AG04450 (cell line): Measurements from ENCODE around the gene KRTAP20-4. TPM values are rescaled to one million over a fixed set of nuclear protein-coding genes. Genes with fewer than 3 reads are reported as not detected.

Experiments used
- CTCF ChIA-PET: fragments of 300-600, 350-600 bp; formaldehyde crosslinking; extraction: SDS; loops from one replicate; lab custom pipeline; 2022; ENCODE audit warnings: antibody characterized with exemption, inconsistent platforms; lab: Charles Lee
- POLR2A ChIA-PET: fragments of 350-600 bp; formaldehyde crosslinking; extraction: SDS; loops from one replicate; lab custom pipeline; 2021; ENCODE audit warnings: antibody characterized with exemption, inconsistent platforms; lab: Yijun Ruan, JAX
- DNase-seq: peaks from one replicate; pipeline ENCODE4 v3.0.0-alpha.2; 2011; ENCODE audit warnings: low read depth, low spot score
- H3K27ac ChIP-seq: one replicate; pipeline ENCODE4 v1.5.1; 2012; ENCODE audit warnings: low read depth, low read length, control low read depth
- H3K27me3 ChIP-seq: one replicate; pipeline ENCODE4 v1.6.0; 2012; ENCODE audit warnings: low read length; ENCODE audit not compliant: control insufficient read depth, insufficient read depth
- H3K4me3 ChIP-seq: 2 replicates; pipeline ENCODE4 v1.5.1; 2011; ENCODE audit warnings: mild to moderate bottlenecking, low read depth, low read length, control low read depth
- H3K9me3 ChIP-seq: 2 replicates; pipeline ENCODE4 v1.5.1; 2012; ENCODE audit warnings: low read length; ENCODE audit not compliant: control insufficient read depth, insufficient read depth
- CTCF ChIP-seq: IDR thresholded peaks from 2 replicates; pipeline ENCODE4 v1.5.1; 2011; ENCODE audit warnings: low read depth, low read length, control low read depth, inconsistent platforms
- polyA plus RNA-seq: library from polyadenylated mRNA; depleted of rRNA; stranded (reverse); fragments of >200 nt; gene quantifications from 2 replicates; pipeline ENCODE4 v1.2.3, GENCODE V29; 2011; rRNA removed
- small RNA-seq: library from RNA; depleted of rRNA; stranded (forward); fragments of <200 nt; gene quantifications from one replicate; pipeline ENCODE3, GENCODE V24; 2012; ENCODE audit warnings: low read depth; ENCODE audit not compliant: insufficient read length

KRTAP20-4 gene
- polyA plus RNA-seq, 1 experiment = not detected

- no peak for DNase-seq
- CTCF ChIA-PET = no interaction called here
- H3K27ac ChIP-seq = no peak overlapping the region
- H3K4me3 ChIP-seq = no peak overlapping the region
- peaks cover 19% of the 10 kb centered on the region for H3K9me3 ChIP-seq
- TF ChIP-seq CTCF = no peak
- no peaks in the 10 kb centered on the region for H3K27me3 ChIP-seq
- POLR2A ChIA-PET = no interaction called here
Observed at GRCh38 chr21:30638686-30639085, 18.3 kb downstream of the KRTAP20-4 start.

- DNase-seq = no peak
- no peak within 1 kb of the TSS for H3K27ac ChIP-seq
- H3K4me3 ChIP-seq = no peak within 1 kb of the TSS
- TF ChIP-seq CTCF = no peak
- POLR2A ChIA-PET = no interaction called here
- peaks cover 8% of the 10 kb centered on the region for H3K9me3 ChIP-seq
- no peaks in the 10 kb centered on the region for H3K27me3 ChIP-seq
- CTCF ChIA-PET = no interaction called here
Observed at GRCh38 chr21:30642564-30642963, 22.1 kb downstream of the KRTAP20-4 start, which contains the start of gene KRTAP20-3. KRTAP20-3 (plus strand) TSS chr21:30642864.

DNA sequence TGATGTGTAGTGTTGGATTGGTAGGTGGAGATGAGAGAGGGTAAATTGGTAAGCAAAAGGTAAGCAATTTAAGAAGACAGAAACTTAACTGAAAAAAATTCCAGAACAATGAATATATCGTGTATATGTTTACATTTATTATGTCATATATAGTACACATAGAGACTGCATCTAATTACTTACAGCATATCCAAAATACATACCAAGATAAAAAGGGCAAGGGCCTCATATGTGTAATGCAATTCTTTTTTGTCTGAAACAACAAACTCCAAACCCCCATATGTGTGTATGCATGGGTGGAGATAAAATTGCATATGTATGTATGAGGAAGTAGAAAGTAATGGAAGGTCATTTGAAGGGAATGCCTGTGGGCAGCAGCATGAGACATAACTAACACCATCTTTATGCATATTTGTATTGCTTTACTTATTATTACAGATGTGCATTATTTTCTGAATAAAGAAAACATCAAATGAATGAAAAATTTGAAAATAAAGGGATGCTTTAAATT lies 26.5 kb downstream of the KRTAP20-4 start:
- DNase-seq = no peak
- Histone ChIP-seq H3K27me3 (no peaks in the 10 kb centered on the region), H3K9me3 (peaks cover 6% of the 10 kb centered on the region), H3K27ac (no peak overlapping the region), H3K4me3 (no peak overlapping the region)
- no peak for TF ChIP-seq CTCF
- POLR2A ChIA-PET = no interaction called here
- CTCF ChIA-PET = no interaction called here

- Histone ChIP-seq H3K4me3 (no peak overlapping the region), H3K9me3 (peaks cover 2% of the 10 kb centered on the region; the same call in 1 of the 2 replicates), H3K27me3 (no peaks in the 10 kb centered on the region), H3K27ac (no peak overlapping the region)
- ChIA-PET CTCF (no interaction called here), POLR2A (no interaction called here)
- no peak for TF ChIP-seq CTCF
- DNase-seq = no peak
Observed at GRCh38 chr21:30652891-30653290, 32.5 kb downstream of the KRTAP20-4 start.

DNA sequence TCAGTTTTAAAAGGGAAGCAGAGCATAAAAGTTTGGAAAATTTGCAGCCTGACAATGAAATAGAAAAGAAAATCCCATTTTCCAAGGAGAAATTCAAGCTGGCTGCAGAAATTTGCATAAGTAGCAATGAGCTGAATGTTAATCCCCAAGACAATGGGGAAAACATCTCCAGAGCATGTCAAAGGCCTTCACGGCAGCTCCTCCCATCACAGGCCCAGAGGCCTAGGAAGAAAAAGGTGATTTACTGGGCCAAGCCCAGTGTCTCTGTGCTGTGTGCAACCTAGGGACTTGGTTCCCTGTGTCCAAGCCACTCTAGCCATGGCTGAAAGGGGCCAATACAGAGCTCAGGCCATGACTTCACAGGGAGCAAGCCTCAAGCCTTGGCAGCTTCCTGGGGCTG lies 48.3 kb downstream of the KRTAP20-4 start:
- Histone ChIP-seq H3K4me3 (no peak overlapping the region), H3K27ac (no peak overlapping the region), H3K27me3 (no peaks in the 10 kb centered on the region), H3K9me3 (peaks cover 8% of the 10 kb centered on the region; the same call in 1 of the 2 replicates)
- TF ChIP-seq CTCF = no peak
- no peak for DNase-seq
- ChIA-PET POLR2A (no interaction called here), CTCF (no interaction called here)

Small RNA genes lying within 50 kb of the gene (small RNA-seq; reads per million reads assigned to genes)
- gene KRTAP20-1 = not detected
- not detected for gene KRTAP20-3
- not detected for gene KRTAP20-4
- gene KRTAP22-1 = not detected
- gene KRTAP22-2 = not detected

Other genes with a start within 250 kb of the KRTAP20-4 start
- gene KRTAP13-2, start 248.4 kb upstream of the KRTAP20-4 start, polyA plus RNA-seq = not detected in 2 replicates
- gene KRTAP13-1, start 224.6 kb upstream of the KRTAP20-4 start, polyA plus RNA-seq = not detected in 2 replicates
- gene KRTAP13-3, start 194.7 kb upstream of the KRTAP20-4 start, polyA plus RNA-seq = not detected in 2 replicates
- gene KRTAP13-4, start 190.4 kb upstream of the KRTAP20-4 start, polyA plus RNA-seq = not detected in 2 replicates
- gene KRTAP15-1, start 180.4 kb upstream of the KRTAP20-4 start, polyA plus RNA-seq = not detected in 2 replicates
- not detected in 2 replicates for gene KRTAP19-1, start 140.3 kb upstream of the KRTAP20-4 start, polyA plus RNA-seq
- not detected in 2 replicates for gene KRTAP19-2, start 133.2 kb upstream of the KRTAP20-4 start, polyA plus RNA-seq
- gene KRTAP19-3, start 128.6 kb upstream of the KRTAP20-4 start, polyA plus RNA-seq = not detected in 2 replicates
- gene KRTAP19-4, start 123.5 kb upstream of the KRTAP20-4 start, polyA plus RNA-seq = not detected in 2 replicates
- gene KRTAP19-5, start 118.5 kb upstream of the KRTAP20-4 start, polyA plus RNA-seq = not detected in 2 replicates
- gene KRTAP19-6, start 78.8 kb upstream of the KRTAP20-4 start, polyA plus RNA-seq = not detected in 2 replicates
- gene KRTAP19-7, start 59.3 kb upstream of the KRTAP20-4 start, polyA plus RNA-seq = not detected in 2 replicates
- gene KRTAP22-2, start 30.2 kb upstream of the KRTAP20-4 start, polyA plus RNA-seq = not detected in 2 replicates
- not detected in 2 replicates for gene KRTAP6-3, start 28.2 kb upstream of the KRTAP20-4 start, polyA plus RNA-seq
- gene KRTAP6-2, start 21.7 kb upstream of the KRTAP20-4 start, polyA plus RNA-seq = not detected in 2 replicates
- gene KRTAP22-1, start 19.5 kb upstream of the KRTAP20-4 start, polyA plus RNA-seq = not detected in 2 replicates
- gene KRTAP6-1, start 6.7 kb upstream of the KRTAP20-4 start, polyA plus RNA-seq = not detected in 2 replicates
- gene KRTAP20-1, start 4.2 kb upstream of the KRTAP20-4 start, polyA plus RNA-seq = not detected in 2 replicates
- gene KRTAP20-2, start 14.6 kb downstream of the KRTAP20-4 start, polyA plus RNA-seq = not detected in 2 replicates
- gene KRTAP20-3, start 22.2 kb downstream of the KRTAP20-4 start, polyA plus RNA-seq = not detected in 2 replicates
- not detected in 2 replicates for gene KRTAP21-3, start 98.2 kb downstream of the KRTAP20-4 start, polyA plus RNA-seq
- gene KRTAP21-2, start 126.6 kb downstream of the KRTAP20-4 start, polyA plus RNA-seq = not detected in 2 replicates
- not detected in 2 replicates for gene KRTAP21-1, start 134.8 kb downstream of the KRTAP20-4 start, polyA plus RNA-seq
- gene KRTAP8-1, start 192.6 kb downstream of the KRTAP20-4 start, polyA plus RNA-seq = not detected in 2 replicates
- not detected in 2 replicates for gene KRTAP7-1, start 209.1 kb downstream of the KRTAP20-4 start, polyA plus RNA-seq